ENCODE results near the gene DOCK2.

DNA sequence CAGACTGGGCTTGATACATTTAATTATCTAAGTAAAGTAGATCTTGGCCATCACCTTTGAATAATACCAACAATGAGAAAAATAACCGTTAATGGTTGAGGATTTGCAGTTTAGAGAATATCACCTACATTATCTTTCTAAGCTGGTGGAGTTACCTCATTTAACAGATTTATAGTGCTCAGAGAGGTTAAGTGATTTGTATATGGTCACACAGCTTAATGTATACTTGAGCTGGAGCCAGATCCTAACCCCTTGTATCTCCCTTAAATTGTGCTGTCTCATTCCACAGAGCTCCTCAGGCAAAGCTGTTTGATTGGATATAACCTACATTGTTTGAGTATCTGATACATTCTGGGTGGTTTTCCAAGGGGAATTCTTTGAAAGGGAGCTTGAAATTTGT is 285.4 kb downstream of the DOCK2 start:
- TF ChIP-seq, protein P1, sequence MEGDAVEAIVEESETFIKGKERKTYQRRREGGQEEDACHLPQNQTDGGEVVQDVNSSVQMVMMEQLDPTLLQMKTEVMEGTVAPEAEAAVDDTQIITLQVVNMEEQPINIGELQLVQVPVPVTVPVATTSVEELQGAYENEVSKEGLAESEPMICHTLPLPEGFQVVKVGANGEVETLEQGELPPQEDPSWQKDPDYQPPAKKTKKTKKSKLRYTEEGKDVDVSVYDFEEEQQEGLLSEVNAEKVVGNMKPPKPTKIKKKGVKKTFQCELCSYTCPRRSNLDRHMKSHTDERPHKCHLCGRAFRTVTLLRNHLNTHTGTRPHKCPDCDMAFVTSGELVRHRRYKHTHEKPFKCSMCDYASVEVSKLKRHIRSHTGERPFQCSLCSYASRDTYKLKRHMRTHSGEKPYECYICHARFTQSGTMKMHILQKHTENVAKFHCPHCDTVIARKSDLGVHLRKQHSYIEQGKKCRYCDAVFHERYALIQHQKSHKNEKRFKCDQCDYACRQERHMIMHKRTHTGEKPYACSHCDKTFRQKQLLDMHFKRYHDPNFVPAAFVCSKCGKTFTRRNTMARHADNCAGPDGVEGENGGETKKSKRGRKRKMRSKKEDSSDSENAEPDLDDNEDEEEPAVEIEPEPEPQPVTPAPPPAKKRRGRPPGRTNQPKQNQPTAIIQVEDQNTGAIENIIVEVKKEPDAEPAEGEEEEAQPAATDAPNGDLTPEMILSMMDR (IDR thresholded peaks at IDR 0.05), result no peak
- TF ChIP-seq POLR2A (IDR thresholded peaks at IDR 0.05), result no peak
